ENCODE data around the gene FHAD1.

GRCh38 chr1:15426492-15427279, 179.7 kb downstream of the FHAD1 start:
- TF ChIP-seq, protein P1, sequence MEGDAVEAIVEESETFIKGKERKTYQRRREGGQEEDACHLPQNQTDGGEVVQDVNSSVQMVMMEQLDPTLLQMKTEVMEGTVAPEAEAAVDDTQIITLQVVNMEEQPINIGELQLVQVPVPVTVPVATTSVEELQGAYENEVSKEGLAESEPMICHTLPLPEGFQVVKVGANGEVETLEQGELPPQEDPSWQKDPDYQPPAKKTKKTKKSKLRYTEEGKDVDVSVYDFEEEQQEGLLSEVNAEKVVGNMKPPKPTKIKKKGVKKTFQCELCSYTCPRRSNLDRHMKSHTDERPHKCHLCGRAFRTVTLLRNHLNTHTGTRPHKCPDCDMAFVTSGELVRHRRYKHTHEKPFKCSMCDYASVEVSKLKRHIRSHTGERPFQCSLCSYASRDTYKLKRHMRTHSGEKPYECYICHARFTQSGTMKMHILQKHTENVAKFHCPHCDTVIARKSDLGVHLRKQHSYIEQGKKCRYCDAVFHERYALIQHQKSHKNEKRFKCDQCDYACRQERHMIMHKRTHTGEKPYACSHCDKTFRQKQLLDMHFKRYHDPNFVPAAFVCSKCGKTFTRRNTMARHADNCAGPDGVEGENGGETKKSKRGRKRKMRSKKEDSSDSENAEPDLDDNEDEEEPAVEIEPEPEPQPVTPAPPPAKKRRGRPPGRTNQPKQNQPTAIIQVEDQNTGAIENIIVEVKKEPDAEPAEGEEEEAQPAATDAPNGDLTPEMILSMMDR (IDR thresholded peaks at IDR 0.05; ENCODE audit: low read depth, low read length, poor library complexity, severe bottlenecking) = no peak
- TF ChIP-seq EZH2phosphoT487 (IDR thresholded peaks at IDR 0.05; ENCODE audit: borderline replicate concordance, low read length) = no peak
